GM19455 (cell line): ENCODE data around the gene ADGRE2.
A peak's percentile ranks its signal among the peaks of the same experiment; 100 is the strongest.

Source experiments
- ATAC-seq: cut with Tn5 transposase; IDR thresholded peaks from one replicate; pipeline ENCODE4 v1.9.1; 2021; ENCODE audit not compliant: unreplicated experiment

The ADGRE2 gene

DNA sequence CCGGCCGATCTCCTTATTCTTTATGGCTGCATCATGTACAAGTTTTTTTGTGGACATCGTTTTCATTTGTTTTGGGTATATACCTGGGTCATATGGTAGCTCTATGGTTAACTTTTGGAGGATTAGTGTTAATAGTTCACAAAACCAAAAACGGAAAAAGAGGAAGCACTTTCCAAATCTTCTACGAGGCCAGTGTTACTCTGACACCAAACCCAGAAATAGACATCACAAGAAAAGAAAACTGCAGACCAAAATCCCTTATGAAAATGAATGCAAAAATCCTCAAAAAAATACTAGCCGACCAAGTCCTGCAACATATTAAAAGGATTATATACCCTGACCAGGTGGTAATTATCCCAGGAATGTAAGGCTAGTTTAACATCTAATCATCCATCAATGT, 29.8 kb downstream of the ADGRE2 start:
- ATAC-seq, result no peak

DNA sequence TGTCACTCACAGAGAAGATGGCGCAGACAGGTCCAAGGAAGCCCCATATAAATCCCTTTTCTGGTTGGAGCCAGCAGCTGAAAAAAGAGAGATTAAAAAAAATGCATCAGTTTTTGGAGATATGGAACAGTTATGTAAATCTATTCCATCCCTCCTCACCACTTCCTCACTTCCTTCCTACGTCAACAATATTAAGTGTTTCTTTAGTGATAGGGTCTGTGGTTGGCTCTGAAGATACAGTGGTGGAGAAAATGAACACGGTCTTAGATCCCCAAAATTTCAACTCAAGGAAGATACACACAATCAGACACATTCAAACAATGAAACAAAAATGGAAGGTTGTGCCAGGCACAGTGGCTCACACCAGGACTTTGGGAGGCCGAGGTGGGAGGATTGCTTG, 31.5 kb downstream of the ADGRE2 start:
- no peak for ATAC-seq

DNA sequence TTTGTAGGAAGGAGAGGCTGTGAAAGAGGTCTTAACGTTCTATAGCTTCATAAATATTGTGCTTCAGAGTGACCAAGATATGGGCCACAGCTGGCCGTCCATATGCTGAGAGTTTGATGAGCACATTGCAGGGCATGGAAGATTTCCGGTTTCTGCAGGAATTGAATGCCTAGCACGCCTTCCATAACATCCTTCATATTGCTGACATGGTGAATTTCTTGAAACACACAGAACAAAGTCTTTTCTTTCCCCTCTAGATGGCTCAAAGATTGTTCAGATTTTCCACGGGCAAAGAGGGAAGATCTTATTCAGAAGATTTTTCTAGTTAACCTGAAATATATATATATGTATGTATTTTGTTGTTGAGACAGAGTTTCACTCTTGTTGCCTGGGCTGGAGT, 42.4 kb downstream of the ADGRE2 start:
- no peak for ATAC-seq

DNA sequence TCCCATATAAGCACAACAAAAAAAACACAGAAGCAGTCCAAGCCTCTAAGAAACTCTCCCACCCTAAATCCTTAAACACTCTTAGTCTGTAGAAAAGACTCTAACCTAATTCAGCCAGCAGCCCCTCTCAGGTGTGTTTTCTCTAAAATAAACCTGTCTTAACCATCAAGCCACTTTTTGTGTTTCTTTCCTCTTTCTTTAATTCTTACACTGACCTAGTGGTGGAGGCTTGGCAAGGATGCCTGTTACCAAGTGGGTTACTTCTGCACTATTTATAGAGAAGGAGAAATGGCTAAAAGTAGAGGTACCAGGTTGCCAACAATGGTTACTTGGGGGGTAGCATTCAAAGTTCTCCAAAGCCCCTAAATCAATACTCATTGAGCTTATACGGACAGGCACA, 44.8 kb downstream of the ADGRE2 start:
- ATAC-seq, result no peak

DNA sequence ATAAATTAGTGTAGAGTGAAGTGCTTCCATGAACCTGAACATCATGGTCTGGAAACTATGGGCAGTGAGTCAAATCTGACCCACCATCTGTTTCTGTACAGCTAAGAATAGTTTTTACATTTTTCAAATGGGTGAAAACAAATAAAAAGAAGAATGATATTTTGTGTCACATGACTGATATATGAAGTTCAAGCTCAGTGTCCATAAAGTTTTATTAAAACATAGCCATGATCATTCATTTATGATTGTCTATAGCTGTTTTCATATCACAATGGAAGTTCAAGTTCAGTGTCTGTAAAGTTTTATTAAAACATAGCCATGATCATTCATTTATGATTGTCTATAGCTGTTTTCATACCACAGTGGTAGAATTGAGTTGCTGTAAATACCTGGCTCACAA, 45.9 kb downstream of the ADGRE2 start:
- no peak for ATAC-seq

DNA sequence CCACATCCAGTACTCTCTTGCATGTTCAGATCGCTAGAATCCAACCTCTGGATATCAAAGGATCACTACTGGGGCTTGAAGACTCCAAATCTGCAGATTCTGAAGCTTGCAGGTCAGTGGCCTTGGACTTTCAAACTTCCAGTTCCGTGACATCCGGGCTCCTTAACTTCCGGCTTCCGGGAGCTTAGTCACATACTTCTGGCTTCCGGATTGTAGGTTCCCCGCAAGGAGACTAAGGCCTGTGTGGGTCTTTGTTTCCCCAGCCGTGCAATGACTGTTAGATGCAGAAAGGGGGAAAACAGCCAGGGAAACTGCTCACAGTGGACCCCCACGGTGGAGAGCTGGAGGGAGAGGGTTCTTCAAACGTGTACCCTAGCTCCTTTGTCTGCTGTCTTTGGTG, 47.2 kb downstream of the ADGRE2 start:
- ATAC-seq, result no peak

DNA sequence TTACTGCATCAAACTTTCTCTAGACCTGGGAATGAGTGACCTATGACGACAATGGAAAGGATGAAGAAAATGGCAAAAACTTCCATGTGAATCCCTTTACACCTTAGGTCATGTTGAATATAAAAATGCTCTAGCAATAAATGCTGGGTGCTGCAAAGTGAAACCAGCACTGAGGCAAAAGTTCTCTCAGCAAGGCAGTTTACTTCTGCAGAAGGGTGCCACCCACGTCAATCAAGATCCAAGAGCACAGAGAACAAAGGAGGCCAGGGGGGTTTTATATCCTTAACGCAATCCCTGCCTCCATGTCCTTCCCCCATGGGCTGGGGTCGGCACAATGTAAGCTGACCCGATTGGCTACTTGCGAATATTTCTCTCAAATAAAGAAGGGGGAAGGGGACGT, 49.8 kb downstream of the ADGRE2 start:
- ATAC-seq, result no peak

DNA sequence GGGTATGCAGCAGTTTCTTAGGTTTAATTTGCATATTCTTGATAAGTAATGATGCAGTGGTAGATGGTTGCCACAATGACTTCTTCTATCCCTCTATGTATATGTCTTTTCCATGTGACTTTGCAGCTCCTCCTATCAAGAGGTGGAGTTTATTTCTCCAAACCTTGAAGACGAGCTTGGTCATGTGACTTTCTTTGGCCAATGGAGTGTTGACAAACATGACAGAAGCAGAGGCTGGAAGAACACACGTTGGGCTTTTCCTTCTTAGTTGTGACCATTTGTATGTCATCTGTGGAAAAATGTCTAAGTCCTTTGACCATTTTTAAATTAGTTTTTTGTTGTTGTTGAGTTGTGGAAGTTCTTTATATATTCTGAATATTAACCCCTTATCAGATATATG, 56.2 kb downstream of the ADGRE2 start:
- ATAC-seq, result no peak

DNA sequence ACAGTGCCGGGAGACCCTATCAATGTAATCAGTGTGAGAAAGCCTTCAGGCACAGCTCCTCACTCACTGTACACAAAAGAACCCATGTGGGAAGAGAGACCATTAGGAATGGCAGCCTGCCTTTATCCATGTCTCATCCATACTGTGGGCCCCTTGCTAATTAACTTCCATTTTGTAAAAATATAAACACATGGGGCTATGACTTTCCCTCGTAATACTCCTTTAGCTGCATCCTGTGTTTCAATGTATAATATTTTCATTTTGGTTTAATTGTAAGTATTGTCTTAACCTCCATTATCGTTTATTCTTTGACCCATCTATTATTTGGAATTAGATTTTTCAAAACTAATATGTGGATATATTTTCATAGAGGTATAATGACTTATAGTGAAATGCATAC, 59.2 kb downstream of the ADGRE2 start:
- no peak for ATAC-seq

DNA sequence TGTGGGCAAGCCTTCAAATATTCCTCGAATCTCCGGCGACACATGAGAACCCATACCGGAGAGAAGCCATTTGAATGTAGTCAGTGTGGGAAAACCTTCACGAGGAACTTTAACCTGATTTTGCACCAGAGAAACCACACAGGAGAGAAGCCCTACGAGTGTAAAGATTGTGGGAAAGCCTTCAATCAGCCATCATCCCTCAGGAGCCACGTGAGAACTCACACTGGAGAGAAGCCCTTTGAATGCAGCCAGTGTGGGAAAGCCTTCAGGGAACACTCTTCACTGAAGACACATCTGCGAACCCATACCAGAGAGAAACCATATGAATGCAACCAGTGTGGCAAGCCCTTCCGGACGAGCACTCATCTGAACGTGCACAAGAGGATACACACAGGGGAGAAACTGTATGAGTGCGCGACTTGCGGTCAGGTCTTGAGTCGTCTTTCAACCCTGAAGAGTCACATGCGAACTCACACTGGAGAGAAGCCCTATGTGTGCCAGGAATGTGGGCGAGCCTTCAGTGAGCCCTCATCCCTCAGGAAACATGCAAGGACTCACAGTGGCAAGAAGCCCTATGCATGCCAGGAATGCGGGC, 59.7 kb downstream of the ADGRE2 start:
- no peak for ATAC-seq

DNA sequence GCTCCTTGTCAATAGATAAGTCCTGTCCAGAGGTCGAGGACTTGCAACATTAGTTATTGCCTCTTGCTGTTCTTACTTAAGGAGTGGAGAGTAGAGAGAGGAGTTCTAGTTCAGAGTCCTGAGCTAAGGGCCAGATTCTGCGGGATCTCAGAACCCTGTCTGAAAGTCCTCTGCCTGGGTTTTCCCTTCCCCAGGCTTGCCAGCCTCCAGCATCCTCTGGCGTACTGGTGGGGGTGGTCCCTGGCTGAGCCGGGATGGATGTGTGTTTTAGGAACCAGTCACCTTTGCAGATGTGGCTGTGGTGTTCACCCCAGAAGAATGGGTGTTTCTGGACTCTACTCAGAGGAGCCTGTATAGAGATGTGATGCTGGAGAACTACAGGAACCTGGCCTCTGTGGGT, 62.5 kb downstream of the ADGRE2 start:
- ATAC-seq, result no peak

DNA sequence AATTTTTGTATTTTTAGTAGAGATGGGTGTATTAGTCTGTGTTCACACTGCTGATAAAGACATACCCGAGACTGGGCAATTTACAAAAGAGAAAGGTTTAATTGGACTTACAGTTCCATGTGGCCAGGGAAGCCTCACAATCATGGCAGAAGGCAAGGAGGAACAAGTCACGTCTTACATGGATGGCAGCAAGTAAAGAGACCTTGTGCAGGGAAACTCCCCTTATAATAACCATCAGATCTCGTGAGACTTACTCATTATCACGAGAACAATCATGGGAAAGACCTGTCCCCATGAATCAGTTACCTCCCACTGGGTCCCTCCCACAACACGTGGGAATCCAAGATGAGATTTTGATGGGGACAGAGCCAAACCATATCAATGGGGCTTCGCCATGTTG, 73.9 kb downstream of the ADGRE2 start:
- ATAC-seq, result no peak

DNA sequence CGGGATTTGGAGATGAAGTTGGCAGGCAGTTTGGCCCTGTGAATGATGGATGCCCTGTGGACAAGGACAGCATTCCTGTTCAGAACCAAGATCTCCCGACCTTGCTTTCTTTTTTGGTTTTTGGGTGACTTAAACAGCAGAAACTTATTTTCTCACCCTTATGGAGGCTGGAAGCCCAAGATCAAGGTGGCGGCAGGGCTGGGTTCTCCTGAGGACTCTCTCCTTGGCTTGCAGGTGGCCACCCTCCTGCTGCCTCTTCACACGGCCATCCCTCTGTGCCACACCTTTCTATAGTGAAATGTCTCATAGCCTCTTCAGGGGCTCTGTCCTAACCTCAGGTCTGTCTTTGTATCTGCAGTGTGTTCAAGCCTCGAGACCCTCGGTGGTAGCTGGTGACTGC, 74.5 kb downstream of the ADGRE2 start:
- no peak for ATAC-seq

DNA sequence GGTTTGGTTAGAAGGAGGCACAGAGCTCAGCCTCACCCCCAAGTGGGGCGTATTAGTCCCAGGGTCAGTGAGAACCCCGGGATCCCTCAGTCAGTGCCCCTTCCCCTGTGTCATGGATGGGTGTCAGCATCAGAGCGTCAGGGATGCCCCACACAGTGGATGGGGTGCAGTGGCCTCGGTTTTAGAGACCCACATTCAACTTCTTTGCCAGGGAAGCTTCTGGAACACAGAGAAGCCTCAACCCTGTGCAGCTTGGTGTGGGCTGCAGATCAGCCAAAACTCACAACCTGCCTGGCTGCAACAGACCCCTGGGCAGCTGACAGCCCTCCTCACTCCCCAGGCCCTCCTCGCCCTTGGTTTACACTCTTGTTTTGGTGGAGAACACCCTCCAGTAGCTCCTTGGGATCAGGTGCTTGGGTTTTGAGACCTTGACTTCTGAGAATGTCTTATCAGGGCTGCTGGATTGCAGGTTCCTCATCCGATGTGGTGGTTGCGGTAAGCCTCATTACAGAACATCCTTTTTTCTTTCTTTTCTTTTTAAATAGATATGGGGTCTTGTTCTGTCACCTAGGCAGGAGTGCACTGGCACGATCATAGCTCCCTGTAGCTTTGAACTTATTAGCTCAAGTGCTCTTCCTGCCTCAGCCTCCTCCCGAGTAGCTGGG, 77.5 kb downstream of the ADGRE2 start:
- no peak for ATAC-seq

DNA sequence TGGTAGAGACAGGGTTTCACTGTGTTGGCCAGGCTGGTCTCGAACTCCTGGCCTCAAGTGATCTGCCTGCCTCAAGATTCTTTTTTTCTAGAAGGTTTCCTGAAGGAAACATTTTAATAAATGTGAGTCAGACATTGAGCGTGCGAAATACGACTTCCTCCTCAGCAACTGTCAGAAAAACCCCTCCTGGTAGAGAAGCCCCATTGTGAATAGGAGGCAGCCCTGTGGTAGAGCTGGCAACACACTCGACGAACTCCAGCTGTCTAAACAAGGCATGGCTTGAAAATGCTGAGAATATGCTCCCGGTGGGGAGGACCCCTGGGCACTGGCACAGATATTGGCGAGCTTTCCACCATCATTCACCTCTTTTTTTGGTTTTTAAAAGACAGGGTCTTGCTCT, 78.7 kb downstream of the ADGRE2 start:
- ATAC-seq, result no peak

DNA sequence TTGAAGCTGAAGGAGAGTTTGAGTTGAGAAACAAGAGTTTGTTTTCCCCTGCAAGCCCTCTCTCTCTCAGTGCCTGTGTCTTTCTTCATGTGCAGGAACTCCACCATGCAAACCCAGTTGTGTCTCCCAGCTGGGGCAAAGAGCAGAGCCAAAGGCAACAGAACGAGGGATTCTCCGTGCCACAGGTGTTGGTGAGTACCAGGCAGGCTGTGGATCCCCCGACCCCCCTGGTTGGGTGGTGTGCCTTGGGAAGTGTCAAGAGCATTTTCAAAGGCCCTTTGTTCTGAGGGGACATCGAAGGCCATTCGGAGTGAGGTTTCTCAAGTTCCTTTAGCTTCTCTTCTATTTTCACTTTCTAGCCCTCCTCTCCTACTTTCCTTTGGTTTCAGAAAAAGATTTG, 82.9 kb downstream of the ADGRE2 start:
- ATAC-seq, result no peak

DNA sequence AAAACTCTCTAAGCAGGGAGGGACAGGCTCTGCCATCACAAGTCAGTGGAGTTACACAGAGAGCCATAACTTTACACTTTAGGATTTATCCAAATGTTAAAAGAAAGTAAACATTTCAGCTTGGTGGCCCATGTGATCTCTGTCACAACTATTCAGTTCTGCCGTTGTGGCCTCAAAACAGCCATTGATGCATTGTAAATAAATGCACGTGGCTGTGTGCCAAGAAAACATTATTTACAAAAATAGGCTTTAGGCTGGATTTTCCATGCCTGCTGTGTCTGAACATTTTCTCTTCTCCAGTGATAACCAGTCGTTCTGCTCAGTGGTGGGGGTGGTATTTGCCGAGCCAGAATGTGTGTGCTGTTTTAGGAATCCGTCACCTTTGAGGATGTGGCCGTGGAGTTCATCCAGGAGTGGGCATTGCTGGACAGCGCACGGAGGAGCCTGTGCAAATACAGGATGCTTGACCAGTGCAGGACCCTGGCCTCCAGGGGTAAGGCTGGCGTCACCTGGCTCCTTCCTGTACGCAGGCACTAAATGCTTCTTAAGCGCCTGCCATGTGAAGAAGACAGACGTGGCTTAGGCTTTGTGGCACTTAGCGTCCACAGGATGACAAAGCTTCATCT, 83.6 kb downstream of the ADGRE2 start:
- ATAC-seq, result no peak

DNA sequence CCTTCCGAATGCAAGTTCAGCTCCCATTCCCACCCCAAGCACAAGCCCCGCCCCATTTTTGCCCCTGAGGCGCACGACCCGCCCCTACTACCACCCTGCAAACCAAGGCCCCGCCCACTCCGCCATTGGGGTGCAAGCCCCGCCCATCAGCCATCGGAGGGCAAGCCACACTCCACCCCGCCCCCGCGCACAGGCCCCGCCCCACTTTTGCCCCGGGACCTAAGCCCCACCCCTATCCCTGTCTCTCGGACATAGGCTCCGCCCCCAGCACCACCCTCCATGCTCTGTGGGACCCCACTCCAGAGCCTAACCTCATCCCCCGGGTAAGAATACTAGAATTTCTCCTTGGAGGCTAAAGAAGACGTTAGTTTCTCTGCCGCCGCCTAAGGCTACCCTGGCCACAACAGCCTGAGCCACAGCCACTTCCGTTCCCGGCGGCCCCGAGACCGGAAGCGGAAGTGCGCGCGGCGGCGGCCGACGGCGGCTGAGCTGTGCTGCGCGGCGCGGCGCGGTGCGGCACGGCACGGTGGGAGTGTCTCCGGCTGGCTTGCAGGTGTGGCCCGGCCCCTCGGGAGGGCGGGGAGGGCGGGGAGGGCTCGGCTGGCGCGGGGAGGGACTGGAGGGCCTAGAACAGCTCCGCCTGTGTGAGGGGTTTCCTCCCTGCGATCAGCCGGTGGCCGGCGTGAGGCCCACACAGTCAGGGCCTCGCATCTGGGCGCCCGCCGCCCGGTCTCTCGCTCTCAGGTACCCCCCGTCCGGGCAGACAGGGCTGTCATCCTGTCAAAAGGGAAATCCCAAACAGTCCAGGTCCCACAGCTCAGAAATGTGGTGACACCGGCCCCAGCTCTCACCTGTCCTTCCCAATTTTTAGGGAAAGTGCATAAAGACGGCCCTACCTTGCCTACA, 88.5 kb downstream of the ADGRE2 start, which contains the start of gene ZNF333:
ZNF333 (plus strand) TSS at position 451 of the 906 bp plus-strand sequence. CDS start 3,444 bp downstream, outside the sequence.
- peak; percentile 89 for ATAC-seq

DNA sequence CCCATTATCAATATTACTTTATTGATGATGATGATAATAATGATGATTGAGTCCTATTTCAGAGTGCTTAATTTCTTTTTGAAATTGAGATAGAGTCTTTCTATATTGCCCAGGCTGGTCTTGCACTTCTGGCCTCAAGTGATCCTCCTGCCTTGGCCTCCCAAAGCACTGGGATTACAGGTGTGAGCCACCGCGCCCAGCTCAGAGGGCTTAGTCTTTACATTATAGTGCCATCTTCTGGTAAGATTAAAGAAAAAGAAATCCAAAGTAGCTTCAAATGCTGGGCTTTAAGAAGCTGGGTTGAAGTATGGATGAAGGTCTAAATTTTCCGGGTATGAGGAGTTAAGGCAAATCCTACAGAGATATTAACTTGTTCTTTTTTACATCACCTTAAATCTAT, 91.9 kb downstream of the ADGRE2 start:
- ATAC-seq, result no peak

DNA sequence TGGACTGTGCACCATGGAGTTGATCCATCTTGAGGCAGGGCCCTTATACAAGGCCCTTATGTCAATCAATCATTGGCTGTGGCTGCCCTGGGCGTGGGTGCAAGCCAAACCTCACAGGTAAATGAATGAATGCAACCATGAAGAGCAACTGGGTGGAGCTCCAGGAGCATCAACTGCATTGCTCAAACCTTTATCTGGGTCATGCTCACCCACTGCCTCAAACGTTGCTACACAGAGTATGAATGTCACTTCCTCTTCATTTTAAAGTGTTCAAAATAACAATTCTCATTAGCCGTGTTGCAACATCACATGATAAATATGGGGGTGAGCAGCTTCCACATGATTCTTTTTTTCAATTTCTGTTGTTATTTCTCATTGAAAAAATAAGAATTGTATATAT, 94.9 kb downstream of the ADGRE2 start:
- ATAC-seq, result no peak
